Glutamatergic neuron (in vitro differentiated cells): ENCODE data around the gene TNF. TPM values are rescaled to one million over a fixed set of nuclear protein-coding genes. Genes with fewer than 3 reads are reported as not detected.

Experiments
- DNase-seq: peaks from one replicate; pipeline ENCODE4 v3.0.0; 2022
- H3K27ac Mint-ChIP-seq: one replicate; pipeline ENCODE4 v1.8.0; 2020; ENCODE audit warnings: mild to moderate bottlenecking, mixed read lengths, inconsistent platforms; ENCODE audit not compliant: unreplicated experiment
- H3K27me3 Mint-ChIP-seq: one replicate; pipeline ENCODE4 v1.8.0; 2020; ENCODE audit warnings: mild to moderate bottlenecking, moderate library complexity, mixed read lengths, inconsistent platforms; ENCODE audit not compliant: unreplicated experiment
- H3K36me3 Mint-ChIP-seq: one replicate; pipeline ENCODE4 v1.8.0; 2020; ENCODE audit warnings: mild to moderate bottlenecking, mixed read lengths, inconsistent platforms; ENCODE audit not compliant: unreplicated experiment
- H3K4me1 Mint-ChIP-seq: one replicate; pipeline ENCODE4 v1.8.0; 2020; ENCODE audit warnings: mild to moderate bottlenecking, low read depth, mixed read lengths, inconsistent platforms; ENCODE audit not compliant: unreplicated experiment
- H3K4me3 Mint-ChIP-seq: one replicate; pipeline ENCODE4 v1.8.0; 2020; ENCODE audit warnings: mild to moderate bottlenecking, mixed read lengths, inconsistent platforms; ENCODE audit not compliant: unreplicated experiment
- H3K9me3 Mint-ChIP-seq: one replicate; pipeline ENCODE4 v1.8.0; 2020; ENCODE audit warnings: mild to moderate bottlenecking, moderate library complexity, mixed read lengths, inconsistent platforms; ENCODE audit not compliant: unreplicated experiment
- total RNA-seq: library from RNA; stranded (reverse); fragmentation: NEBNext Ultra II Directional; extraction: Animal tissue kit (Norgen Biotek cat#: 25700); gene quantifications from one replicate; pipeline ENCODE4 v1.2.1, GENCODE V29; 2021; ENCODE audit not compliant: unreplicated experiment
- TF ChIP-seq, protein P1 (sequence below): fragments of 200-600 bp; sonication (generic); IDR thresholded peaks from one replicate; pipeline ENCODE4 v1.5.0; 2021; ENCODE audit not compliant: partially characterized antibody, unreplicated experiment

Gene TNF
- total RNA-seq, 1 donor from 2014 or later: not detected

DNA sequence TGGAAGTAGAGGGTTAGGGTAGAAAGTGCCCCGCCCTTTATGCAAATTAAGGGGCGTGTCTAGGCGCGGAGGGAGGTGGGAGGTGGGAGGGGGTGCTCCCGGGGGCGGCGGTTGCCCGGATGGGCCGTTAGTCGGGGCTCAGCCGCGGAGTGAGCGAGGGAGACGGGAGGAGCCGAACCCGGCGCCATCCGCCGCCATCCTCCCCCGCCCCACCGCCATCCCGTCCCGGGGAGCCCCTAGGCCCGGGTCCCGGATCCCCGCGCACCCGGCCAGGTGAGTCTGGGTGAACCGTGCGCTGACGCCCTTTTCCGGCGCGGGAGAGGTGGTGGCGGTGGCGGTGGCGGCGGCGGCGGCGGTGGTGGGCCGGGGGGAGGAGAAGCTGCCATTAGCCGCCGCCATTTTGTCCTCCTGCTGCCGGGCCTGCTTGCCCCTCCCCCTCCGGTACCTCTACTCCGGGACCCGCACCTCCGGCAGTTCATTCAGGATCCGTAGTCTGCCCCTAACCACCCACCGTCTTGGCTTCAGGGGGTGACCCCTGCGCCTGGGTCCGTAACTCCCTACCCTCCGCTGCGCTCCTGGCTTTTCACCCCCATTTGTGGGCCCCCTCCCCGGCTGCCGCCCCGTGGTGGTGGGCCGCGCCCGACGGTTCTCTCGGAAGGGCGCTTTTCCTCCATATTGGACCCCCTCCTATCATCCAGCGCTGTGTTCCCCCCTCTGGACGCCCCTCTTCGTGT is 45.4 kb downstream of the TNF start, which contains the start of gene PRRC2A:
Gene PRRC2A (plus strand): TSS at position 130 of the 734 bp plus-strand sequence. CDS start 2,075 bp downstream, outside the sequence.
- Mint-ChIP-seq H3K9me3 (peaks cover 4% of the 10 kb centered on the region), H3K27me3 (peaks cover 6% of the 10 kb centered on the region), H3K27ac (peak within 1 kb of the TSS; percentile 99), H3K36me3 (peaks cover 4% of the 10 kb centered on the region), H3K4me3 (peak within 1 kb of the TSS; percentile 95), H3K4me1 (peaks cover 20% of the 10 kb centered on the region)
- TF ChIP-seq, protein P1, sequence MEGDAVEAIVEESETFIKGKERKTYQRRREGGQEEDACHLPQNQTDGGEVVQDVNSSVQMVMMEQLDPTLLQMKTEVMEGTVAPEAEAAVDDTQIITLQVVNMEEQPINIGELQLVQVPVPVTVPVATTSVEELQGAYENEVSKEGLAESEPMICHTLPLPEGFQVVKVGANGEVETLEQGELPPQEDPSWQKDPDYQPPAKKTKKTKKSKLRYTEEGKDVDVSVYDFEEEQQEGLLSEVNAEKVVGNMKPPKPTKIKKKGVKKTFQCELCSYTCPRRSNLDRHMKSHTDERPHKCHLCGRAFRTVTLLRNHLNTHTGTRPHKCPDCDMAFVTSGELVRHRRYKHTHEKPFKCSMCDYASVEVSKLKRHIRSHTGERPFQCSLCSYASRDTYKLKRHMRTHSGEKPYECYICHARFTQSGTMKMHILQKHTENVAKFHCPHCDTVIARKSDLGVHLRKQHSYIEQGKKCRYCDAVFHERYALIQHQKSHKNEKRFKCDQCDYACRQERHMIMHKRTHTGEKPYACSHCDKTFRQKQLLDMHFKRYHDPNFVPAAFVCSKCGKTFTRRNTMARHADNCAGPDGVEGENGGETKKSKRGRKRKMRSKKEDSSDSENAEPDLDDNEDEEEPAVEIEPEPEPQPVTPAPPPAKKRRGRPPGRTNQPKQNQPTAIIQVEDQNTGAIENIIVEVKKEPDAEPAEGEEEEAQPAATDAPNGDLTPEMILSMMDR: no peak
- peak; percentile 96 for DNase-seq

DNA sequence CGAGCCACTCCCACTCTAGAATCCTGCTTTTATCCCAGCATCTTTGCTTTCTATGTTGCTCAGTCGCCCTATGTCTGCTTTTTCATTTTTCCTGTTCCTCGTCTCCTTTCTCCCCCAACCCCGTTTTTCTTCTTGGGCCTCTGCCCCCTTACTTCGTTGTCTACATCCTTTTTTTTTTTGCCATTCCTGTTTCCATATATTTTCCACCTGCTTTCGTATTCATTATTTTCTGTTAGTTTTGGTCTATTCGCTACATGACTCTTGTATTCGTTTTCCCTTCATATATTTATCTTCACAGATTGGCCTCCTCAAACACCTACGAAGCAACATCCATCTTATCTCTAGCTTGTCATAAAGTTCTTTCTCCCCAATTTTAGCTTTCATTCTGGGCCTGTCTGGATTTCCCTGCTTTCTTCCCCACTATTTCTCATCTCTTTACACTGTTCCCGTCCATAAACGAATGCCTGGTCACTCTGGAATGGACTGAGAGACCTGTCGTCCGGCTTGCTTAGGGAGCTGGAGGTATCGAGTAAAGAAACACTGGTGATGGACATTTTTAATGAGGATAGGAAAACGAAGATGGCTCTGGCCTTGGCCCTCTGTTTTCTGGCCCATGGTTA is 46.1 kb downstream of the TNF start:
- no peak for DNase-seq
- Mint-ChIP-seq H3K27me3 (peaks cover 6% of the 10 kb centered on the region), H3K4me1 (peaks cover 20% of the 10 kb centered on the region), H3K4me3 (peak overlapping the region; percentile 89), H3K27ac (peak overlapping the region; percentile 89), H3K9me3 (peaks cover 4% of the 10 kb centered on the region), H3K36me3 (peaks cover 4% of the 10 kb centered on the region)
- TF ChIP-seq, protein P1: no peak

DNA sequence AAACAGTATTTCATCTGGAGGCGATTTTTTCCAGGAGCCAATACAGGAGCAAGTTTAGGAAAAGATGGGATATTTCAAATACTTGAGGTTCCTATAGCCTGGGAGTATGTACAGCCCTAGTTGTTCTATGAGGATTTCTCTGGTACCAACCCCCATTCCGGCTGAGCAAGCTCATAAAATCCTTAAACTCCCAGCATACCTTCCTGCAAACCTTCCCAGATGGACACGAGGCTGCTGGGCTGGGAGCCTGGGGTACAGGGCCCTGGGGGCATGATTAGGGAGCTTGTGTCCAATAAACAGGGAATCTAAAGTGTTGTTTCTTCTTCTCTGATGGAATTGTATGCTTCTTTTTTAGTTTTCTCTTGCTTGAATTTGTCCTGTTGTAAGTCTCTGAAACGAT is 46.6 kb downstream of the TNF start:
- Mint-ChIP-seq H3K4me3 (peak overlapping the region; percentile 89), H3K9me3 (peaks cover 4% of the 10 kb centered on the region), H3K36me3 (peaks cover 4% of the 10 kb centered on the region), H3K27me3 (peaks cover 8% of the 10 kb centered on the region), H3K4me1 (peaks cover 17% of the 10 kb centered on the region), H3K27ac (peak overlapping the region; percentile 89)
- TF ChIP-seq, protein P1: no peak
- no peak for DNase-seq

DNA sequence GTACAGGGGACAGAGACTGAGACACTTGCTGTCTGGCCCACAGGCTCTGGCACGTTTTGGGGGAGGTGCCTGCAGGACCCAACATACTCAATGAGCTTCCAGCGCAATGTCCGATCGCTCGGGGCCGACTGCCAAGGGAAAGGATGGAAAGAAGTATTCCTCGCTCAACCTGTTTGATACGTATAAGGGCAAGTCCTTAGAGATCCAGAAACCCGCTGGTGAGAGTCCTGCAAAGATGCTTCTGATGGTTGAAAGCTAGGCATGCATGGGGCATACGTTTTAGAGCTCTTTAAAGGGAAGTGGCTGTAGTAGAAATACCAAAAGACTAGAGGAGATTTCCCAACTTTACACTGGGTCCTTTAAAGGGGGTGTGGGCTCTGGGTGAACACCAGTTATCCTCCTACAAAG is 47.3 kb downstream of the TNF start:
- TF ChIP-seq, protein P1: no peak
- peaks cover 17% of the 10 kb centered on the region for H3K4me1 Mint-ChIP-seq
- H3K27ac Mint-ChIP-seq: peak overlapping the region; percentile 89
- H3K9me3 Mint-ChIP-seq: peaks cover 8% of the 10 kb centered on the region
- peaks cover 7% of the 10 kb centered on the region for H3K36me3 Mint-ChIP-seq
- DNase-seq: no peak
- H3K27me3 Mint-ChIP-seq: peaks cover 8% of the 10 kb centered on the region
- H3K4me3 Mint-ChIP-seq: peak overlapping the region; percentile 89

DNA sequence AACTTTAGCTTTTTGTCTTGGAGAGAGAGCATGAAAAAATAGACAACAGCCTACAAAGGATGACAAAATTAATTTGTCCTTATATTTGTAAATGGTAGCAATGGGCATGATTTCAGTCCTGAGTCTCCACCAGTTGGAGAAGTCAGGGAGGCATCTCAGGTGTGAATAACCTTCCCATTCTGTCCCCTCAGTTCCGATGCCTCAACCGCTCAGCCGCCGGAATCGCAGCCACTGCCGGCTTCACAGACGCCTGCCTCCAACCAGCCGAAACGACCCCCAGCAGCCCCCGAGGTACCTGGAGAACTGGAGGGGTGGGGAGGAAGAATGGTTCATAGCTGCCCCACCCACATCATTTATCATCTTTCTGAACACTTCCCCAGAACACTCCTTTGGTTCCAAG is 48.7 kb downstream of the TNF start:
- Mint-ChIP-seq H3K36me3 (peaks cover 8% of the 10 kb centered on the region), H3K27ac (peak overlapping the region; percentile 62), H3K4me3 (peak overlapping the region; percentile 75), H3K9me3 (peaks cover 6% of the 10 kb centered on the region), H3K4me1 (peaks cover 17% of the 10 kb centered on the region), H3K27me3 (peaks cover 8% of the 10 kb centered on the region)
- no peak for DNase-seq
- TF ChIP-seq, protein P1: no peak
